Keratinocyte (primary cell): ENCODE data around the gene ATP2B1. TPM values are rescaled to one million over a fixed set of nuclear protein-coding genes. Genes with fewer than 3 reads are reported as not detected.

Experiments
- DNase-seq: peaks from one replicate; pipeline ENCODE4 v3.0.0-alpha.2; 2011; ENCODE audit warnings: low read depth, missing footprints, low spot score
- FAIRE-seq: peaks from 2 replicates; lab custom pipeline; 2011; peaks lifted over from hg19 to GRCh38; lab: Jason Lieb, UNC
- H2AFZ ChIP-seq: 2 replicates; pipeline ENCODE4 v1.6.0; 2012; ENCODE audit warnings: low read length, control low read depth, inconsistent platforms; ENCODE audit not compliant: control insufficient read depth
- H3K27ac ChIP-seq: 2 replicates; pipeline ENCODE4 v1.5.1; 2011; ENCODE audit warnings: low read length; ENCODE audit not compliant: control insufficient read depth, insufficient read depth
- H3K27me3 ChIP-seq: 3 replicates; pipeline ENCODE4 v1.6.0; 2011; ENCODE audit warnings: low read length; ENCODE audit not compliant: control insufficient read depth, insufficient read depth; ENCODE audit errors: extremely low read depth
- H3K36me3 ChIP-seq, 2 experiments: 2 replicates in 1 of 2; 3 replicates in 1 of 2; pipeline ENCODE4 v1.5.1; 2011; ENCODE audit warnings: low read length in 2 of 2, mild to moderate bottlenecking in 1 of 2; ENCODE audit not compliant: control insufficient read depth in 2 of 2, insufficient read depth in 2 of 2; ENCODE audit errors: extremely low read depth in 1 of 2
- H3K4me1 ChIP-seq: 3 replicates; pipeline ENCODE4 v1.5.1; 2011; ENCODE audit warnings: low read length; ENCODE audit not compliant: control insufficient read depth, insufficient read depth; ENCODE audit errors: extremely low read depth
- H3K4me2 ChIP-seq: 3 replicates; pipeline ENCODE4 v1.6.0; 2011; ENCODE audit warnings: low read depth, low read length; ENCODE audit not compliant: control insufficient read depth, insufficient read depth; ENCODE audit errors: extremely low read depth
- H3K4me3 ChIP-seq, 3 experiments: fragments of 200-600 bp in 1 of 3; sonication (generic) in 1 of 3; 2 replicates in 2 of 3; 3 replicates in 1 of 3; pipeline ENCODE4 v1.5.1; 2011 to 2016; ENCODE audit warnings: low read length in 3 of 3, mild to moderate bottlenecking in 3 of 3, control low read depth in 2 of 3, inconsistent platforms in 1 of 3, low read depth in 1 of 3, mixed read lengths in 1 of 3, mixed run types in 1 of 3, moderate library complexity in 1 of 3; ENCODE audit not compliant: control insufficient read depth in 2 of 3, insufficient read depth in 2 of 3; ENCODE audit errors: extremely low read depth in 1 of 3
- H3K79me2 ChIP-seq: 2 replicates; pipeline ENCODE4 v1.6.0; 2012; ENCODE audit warnings: low read length; ENCODE audit not compliant: control insufficient read depth, insufficient read depth
- H3K9ac ChIP-seq: 3 replicates; pipeline ENCODE4 v1.6.0; 2011; ENCODE audit warnings: low read length; ENCODE audit not compliant: control insufficient read depth, insufficient read depth; ENCODE audit errors: extremely low read depth
- H3K9me1 ChIP-seq: 3 replicates; pipeline ENCODE4 v1.6.0; 2011; ENCODE audit warnings: low read length; ENCODE audit not compliant: control insufficient read depth, insufficient read depth; ENCODE audit errors: extremely low read depth
- H3K9me3 ChIP-seq: 2 replicates; pipeline ENCODE4 v1.5.1; 2012; ENCODE audit warnings: low read depth, low read length; ENCODE audit not compliant: control insufficient read depth
- H4K20me1 ChIP-seq: 3 replicates; pipeline ENCODE4 v1.6.0; 2011; ENCODE audit warnings: low read length; ENCODE audit not compliant: control insufficient read depth, insufficient read depth; ENCODE audit errors: extremely low read depth
- CTCF ChIP-seq, 3 experiments: IDR thresholded peaks in 1 of 3; conservative IDR thresholded peaks in 1 of 3; optimal IDR thresholded peaks in 1 of 3; 2 replicates in 2 of 3; 3 replicates in 1 of 3; pipeline versions ENCODE3 to v1.5.1; 2011; ENCODE audit warnings: low read length in 3 of 3, mild to moderate bottlenecking in 3 of 3, moderate library complexity in 2 of 3, control low read depth in 1 of 3, inconsistent platforms in 1 of 3; ENCODE audit not compliant: insufficient read depth in 2 of 3; ENCODE audit errors: extremely low read depth in 1 of 3
- EZH2 ChIP-seq: IDR thresholded peaks from one replicate; pipeline ENCODE4 v1.6.1; 2012; ENCODE audit warnings: inconsistent platforms, mild to moderate bottlenecking, low read length, moderate library complexity
- dilution Hi-C: fragments of 300-500 bp; cut with MboI; formaldehyde crosslinking; loops from one replicate; pipeline ENCODE4 v1.7.0; 2020; ENCODE audit warnings: low sequenced_read_pairs; ENCODE audit not compliant: extremely low pct_ligation_motif_present
- polyA plus RNA-seq, 5 experiments: library from polyadenylated mRNA; depleted of rRNA in 3 of 5; stranded (reverse) in 3 of 5; stranded (forward) in 1 of 5; unstranded in 1 of 5; fragments of >200 nt; gene quantifications; 1 replicate in 1 of 5; 2 replicates in 3 of 5; 3 replicates in 1 of 5; pipeline versions ENCODE4 v1.2.1 to v1.2.3, GENCODE V29; 2011 to 2012; ENCODE audit warnings: missing spikeins in 2 of 5, low read depth in 1 of 5, low replicate concordance in 1 of 5

Gene ATP2B1
- polyA plus RNA-seq, 1 donor (not counting 4 experiments of a cell fraction or from before 2014, with no cell fraction given), result 24.6 TPM

GRCh38 chr12:89571491-89572195, 137.0 kb downstream of the ATP2B1 start:
- TF ChIP-seq EZH2 (no peak), CTCF (optimal IDR thresholded peaks at IDR 0.05 in 1 of 3, IDR thresholded peaks at IDR 0.05 in 1 of 3, conservative IDR thresholded peaks at IDR 0.05 in 1 of 3; ENCODE audit: extremely low read depth in 1 of 3, insufficient read depth in 2 of 3, low read length in 3 of 3) (no peak)
- H3K9ac ChIP-seq, result no peak overlapping the region
- no peaks in the 10 kb centered on the region for H4K20me1 ChIP-seq
- no peak overlapping the region for H3K4me3 ChIP-seq
- DNase-seq, result no peak
- no peaks in the 10 kb centered on the region for H3K9me3 ChIP-seq
- no peak overlapping the region for H2AFZ ChIP-seq
- H3K9me1 ChIP-seq, result no peaks in the 10 kb centered on the region
- H3K79me2 ChIP-seq, result no peaks in the 10 kb centered on the region
- no peaks in the 10 kb centered on the region for H3K36me3 ChIP-seq
- peaks cover 21% of the 10 kb centered on the region for H3K4me1 ChIP-seq
- H3K4me2 ChIP-seq, result no peak overlapping the region
- H3K27ac ChIP-seq, result no peak overlapping the region
- peak; percentile 13 for FAIRE-seq
- no peaks in the 10 kb centered on the region for H3K27me3 ChIP-seq
- dilution Hi-C loops, result no loop called here

GRCh38 chr12:89568484-89568883, 140.2 kb downstream of the ATP2B1 start:
- FAIRE-seq (no peak), DNase-seq (no peak)
- dilution Hi-C loops, result no loop called here
- Histone ChIP-seq H3K9me3 (no peaks in the 10 kb centered on the region), H2AFZ (no peak overlapping the region), H3K9me1 (no peaks in the 10 kb centered on the region), H4K20me1 (no peaks in the 10 kb centered on the region), H3K4me2 (peak overlapping the region; percentile 3), H3K79me2 (no peaks in the 10 kb centered on the region), H3K27ac (no peak overlapping the region), H3K36me3 (no peaks in the 10 kb centered on the region), H3K4me1 (peaks cover 23% of the 10 kb centered on the region), H3K27me3 (no peaks in the 10 kb centered on the region), H3K4me3 (no peak overlapping the region), H3K9ac (no peak overlapping the region)
- no peak for TF ChIP-seq EZH2
- TF ChIP-seq CTCF (optimal IDR thresholded peaks at IDR 0.05 in 1 of 3, IDR thresholded peaks at IDR 0.05 in 1 of 3, conservative IDR thresholded peaks at IDR 0.05 in 1 of 3; ENCODE audit: extremely low read depth in 1 of 3, insufficient read depth in 2 of 3, low read length in 3 of 3), result no peak
